Loucy (cell line): ENCODE data around the gene ABHD15.

Source experiments
- H2AFZ ChIP-seq: fragments of 200-600 bp; sonication (generic); 2 replicates; pipeline ENCODE4 v1.6.0; 2016; ENCODE audit warnings: antibody characterized with exemption, mild to moderate bottlenecking, low read length, moderate library complexity
- H3F3A ChIP-seq: fragments of 200-600 bp; 2 replicates; pipeline ENCODE4 v1.6.0; 2016; ENCODE audit warnings: antibody characterized with exemption, low read depth, mild to moderate bottlenecking
- H3K27me3 ChIP-seq: fragments of 200-600 bp; sonication (generic); 2 replicates; pipeline ENCODE4 v1.6.1; 2014; ENCODE audit warnings: low read length, mild to moderate bottlenecking; ENCODE audit not compliant: insufficient read depth, poor library complexity, severe bottlenecking
- H3K36me3 ChIP-seq: fragments of 200-600 bp; sonication (generic); 2 replicates; pipeline ENCODE4 v1.6.1; 2016; ENCODE audit warnings: low read length; ENCODE audit not compliant: insufficient read depth
- H3K4me1 ChIP-seq: fragments of 200-600 bp; sonication (generic); 2 replicates; pipeline ENCODE4 v1.5.1; 2014; ENCODE audit warnings: low read length, mild to moderate bottlenecking; ENCODE audit not compliant: insufficient read depth, poor library complexity, severe bottlenecking
- H3K4me2 ChIP-seq: fragments of 200-600 bp; sonication (generic); 2 replicates; pipeline ENCODE4 v1.6.0; 2014; ENCODE audit warnings: antibody characterized with exemption, low read length, low read depth, mild to moderate bottlenecking; ENCODE audit not compliant: poor library complexity, severe bottlenecking
- H3K4me3 ChIP-seq: fragments of 200-600 bp; sonication (generic); 2 replicates; pipeline ENCODE4 v1.5.1; 2014; ENCODE audit warnings: low read length, mild to moderate bottlenecking, mixed read lengths; ENCODE audit not compliant: poor library complexity, severe bottlenecking
- H3K79me2 ChIP-seq: fragments of 200-600 bp; sonication (generic); 2 replicates; pipeline ENCODE4 v1.6.1; 2014; ENCODE audit warnings: low read length; ENCODE audit not compliant: insufficient read depth
- H3K9ac ChIP-seq: fragments of 200-600 bp; sonication (generic); 2 replicates; pipeline ENCODE4 v1.6.0; 2014; ENCODE audit warnings: mild to moderate bottlenecking, low read depth, low read length, moderate library complexity; ENCODE audit not compliant: poor library complexity, severe bottlenecking
- H3K9me2 ChIP-seq: fragments of 200-600 bp; sonication (generic); replicated peaks from 2 replicates; pipeline ENCODE4 v1.6.1; 2016; ENCODE audit warnings: low read depth, low read length, mixed read lengths
- H3K9me3 ChIP-seq: fragments of 200-600 bp; sonication (generic); 2 replicates; pipeline ENCODE4 v1.6.1; 2014; ENCODE audit warnings: mild to moderate bottlenecking, antibody characterized with exemption, low read length, low read depth; ENCODE audit not compliant: insufficient read depth
- H4K20me1 ChIP-seq: fragments of 200-600 bp; sonication (generic); 2 replicates; pipeline ENCODE4 v1.6.0; 2014; ENCODE audit warnings: antibody characterized with exemption, low read length, mild to moderate bottlenecking; ENCODE audit not compliant: insufficient read depth, poor library complexity, severe bottlenecking
- CTCF ChIP-seq: fragments of 200-600 bp; sonication (generic); conservative IDR thresholded peaks from 2 replicates; pipeline ENCODE4 v1.5.1; 2014; ENCODE audit warnings: mild to moderate bottlenecking, antibody characterized with exemption, low read length
- EZH2phosphoT487 ChIP-seq: fragments of 200-600 bp; IDR thresholded peaks from 2 replicates; pipeline ENCODE4 v1.6.1; 2018; ENCODE audit warnings: antibody characterized with exemption, mild to moderate bottlenecking, moderate library complexity, borderline replicate concordance

The ABHD15 gene

GRCh38 chr17:29592850-29593551 lies 26.2 kb upstream of the ABHD15 start, which contains the start of gene ANKRD13B:
ANKRD13B (plus strand) TSS chr17:29593132; CDS start chr17:29593622, 490 bp downstream.
- peak within 1 kb of the TSS; percentile 94 for H3K4me3 ChIP-seq
- peaks cover 38% of the 10 kb centered on the region for H3K4me1 ChIP-seq
- peaks cover 19% of the 10 kb centered on the region for H3K79me2 ChIP-seq
- no peaks in the 10 kb centered on the region for H3F3A ChIP-seq
- H3K9me2 ChIP-seq: no peaks in the 10 kb centered on the region
- H3K9ac ChIP-seq: peak within 1 kb of the TSS; percentile 46
- H3K9me3 ChIP-seq: no peaks in the 10 kb centered on the region
- H3K36me3 ChIP-seq: no peaks in the 10 kb centered on the region
- no peak for TF ChIP-seq EZH2phosphoT487
- TF ChIP-seq CTCF: no peak
- H3K4me2 ChIP-seq: peak within 1 kb of the TSS; percentile 98
- peak within 1 kb of the TSS; percentile 100 for H2AFZ ChIP-seq
- H3K27me3 ChIP-seq: no peaks in the 10 kb centered on the region
- peaks cover 8% of the 10 kb centered on the region for H4K20me1 ChIP-seq

GRCh38 chr17:29591737-29592608 lies 25.1 kb upstream of the ABHD15 start:
- Histone ChIP-seq H3K27me3 (no peaks in the 10 kb centered on the region), H4K20me1 (peaks cover 18% of the 10 kb centered on the region), H3K4me3 (peak overlapping the region; percentile 94), H2AFZ (peak overlapping the region; percentile 100), H3K9me2 (no peaks in the 10 kb centered on the region), H3K9ac (peak overlapping the region; percentile 78), H3F3A (no peaks in the 10 kb centered on the region), H3K36me3 (no peaks in the 10 kb centered on the region), H3K4me2 (peak overlapping the region; percentile 98), H3K4me1 (peaks cover 48% of the 10 kb centered on the region), H3K79me2 (peaks cover 29% of the 10 kb centered on the region), H3K9me3 (no peaks in the 10 kb centered on the region)
- TF ChIP-seq CTCF: peak; percentile 88
- no peak for TF ChIP-seq EZH2phosphoT487

GRCh38 chr17:29591146-29591736 lies 24.4 kb upstream of the ABHD15 start:
- Histone ChIP-seq H3F3A (no peaks in the 10 kb centered on the region), H3K9me3 (no peaks in the 10 kb centered on the region), H3K27me3 (no peaks in the 10 kb centered on the region), H3K4me3 (peak overlapping the region; percentile 94), H3K9me2 (no peaks in the 10 kb centered on the region), H4K20me1 (peaks cover 26% of the 10 kb centered on the region), H3K36me3 (no peaks in the 10 kb centered on the region), H2AFZ (peak overlapping the region; percentile 100), H3K79me2 (peaks cover 36% of the 10 kb centered on the region), H3K4me2 (peak overlapping the region; percentile 98), H3K9ac (peak overlapping the region; percentile 78), H3K4me1 (peaks cover 55% of the 10 kb centered on the region)
- no peak for TF ChIP-seq CTCF
- TF ChIP-seq EZH2phosphoT487: no peak
